Stomach (tissue), 9 donors: ENCODE results near the gene SLC41A2. TPM values are rescaled to one million over a fixed set of nuclear protein-coding genes. Genes with fewer than 3 reads are reported as not detected.

Experiments used
- DNase-seq, 2 donors: peaks; one replicate each; pipeline versions ENCODE4 v3.0.0 to v3.0.0-alpha.2; 2013 to 2019
- H3K27ac ChIP-seq, 5 donors: fragments of 200-600 bp in 4 of 5; sonication (generic) in 4 of 5; one replicate each; pipeline ENCODE4 v1.5.1; 2013 to 2019; ENCODE audit warnings: mild to moderate bottlenecking in 1 of 5, moderate library complexity in 1 of 5
- H3K27me3 ChIP-seq, 3 donors: fragments of 200-600 bp; sonication (generic); one replicate each; pipeline ENCODE4 v1.5.1; 2017 to 2019; ENCODE audit warnings: mixed run types in 1 of 3
- H3K36me3 ChIP-seq, 4 donors: fragments of 200-600 bp; sonication (generic); 1 replicate in 3 of 4; 2 replicates in 1 of 4; pipeline ENCODE4 v1.5.1; 2016 to 2019
- H3K4me1 ChIP-seq, 4 donors: fragments of 200-600 bp; sonication (generic); one replicate each; pipeline ENCODE4 v1.5.1; 2016 to 2019
- H3K4me3 ChIP-seq, 4 donors: fragments of 200-600 bp; sonication (generic) in 3 of 4; one replicate each; pipeline ENCODE4 v1.5.1; 2016 to 2019; ENCODE audit warnings: mild to moderate bottlenecking in 1 of 4
- H3K9me3 ChIP-seq, 4 donors: fragments of 200-600 bp; sonication (generic); one replicate each; pipeline ENCODE4 v1.5.1; 2016 to 2019
- CTCF ChIP-seq, 7 experiments: fragments of 450-650 bp in 4 of 7; fragments of 200-600 bp in 3 of 7; sonication (generic) in 3 of 7; IDR thresholded peaks; one replicate each; pipeline ENCODE4 v1.5.1; 2016 to 2019; ENCODE audit warnings: antibody characterized with exemption in 7 of 7, control low read depth in 2 of 7, mild to moderate bottlenecking in 1 of 7
- EP300 ChIP-seq: sonication (generic); formaldehyde crosslinking; IDR thresholded peaks from one replicate; pipeline ENCODE4 v1.6.1; 2017; ENCODE audit warnings: antibody characterized with exemption
- POLR2A ChIP-seq, 4 donors: fragments of 450-650 bp; IDR thresholded peaks; one replicate each; pipeline ENCODE4 v1.6.1; 2016; ENCODE audit warnings: antibody characterized with exemption in 4 of 4, control low read depth in 2 of 4, mild to moderate bottlenecking in 1 of 4, moderate library complexity in 1 of 4
- POLR2AphosphoS5 ChIP-seq, 3 donors: sonication (generic); formaldehyde crosslinking; IDR thresholded peaks; one replicate each; pipeline ENCODE4 v1.6.1; 2016; ENCODE audit warnings: antibody characterized with exemption in 3 of 3
- WGBS, 5 donors: extraction: QIAGEN DNeasy Blood & Tissue Kit in 3 of 5; methylation state at CpG; one replicate each; pipeline versions ENCODE4 v1.1.5 to v1.1.7; 2013 to 2018; 5-methylcytosine and 5-hydroxymethylcytosine counted together
- intact Hi-C: fragments of 100-400 bp; cut with DNase I; formaldehyde crosslinking; loops from one replicate; pipeline ENCODE4 v1.15.1; 2023; ENCODE audit warnings: low total_unique reads
- polyA plus RNA-seq, 3 donors: library from polyadenylated mRNA; stranded (reverse); fragments of 200-250 nt; gene quantifications; one replicate each; pipeline ENCODE4 v1.2.3, GENCODE V29; 2013
- total RNA-seq, 5 donors: library from RNA; depleted of rRNA; stranded (reverse); fragments of >200 nt; gene quantifications; one replicate each; pipeline versions ENCODE4 v1.1.0 to v1.2.3, GENCODE V29; 2014 to 2016
- donor health status: healthy with polysubstance abuse.
- donor health status: Bipolar disorder and iron deficiency.
- donor health status: healthy.

Gene SLC41A2
- total and polyA plus RNA-seq, 8 donors = 5.4 to 208 (median 68.9) TPM

GRCh38 chr12:104928036-104928745 lies 29.9 kb downstream of the SLC41A2 start:
- intact Hi-C loops = no loop called here
- no peak for DNase-seq
- Histone ChIP-seq H3K27ac (no peak overlapping the region), H3K4me1 (peaks cover 0 to 27% (median 12%) of the 10 kb centered on the region in 4 donors), H3K36me3 (peaks cover 0 to 7% (median 5%) of the 10 kb centered on the region in 4 donors), H3K27me3 (no peaks in the 10 kb centered on the region), H3K4me3 (no peak overlapping the region), H3K9me3 (no peaks in the 10 kb centered on the region)
- 87 to 95% (median 93%) methylated on average over 7 of the region's 7 CpGs for WGBS, 5 donors
- TF ChIP-seq CTCF (IDR thresholded peaks at IDR 0.05) = no peak
- TF ChIP-seq POLR2A (IDR thresholded peaks at IDR 0.05) = no peak
- no peak for TF ChIP-seq EP300
- no peak for TF ChIP-seq POLR2AphosphoS5 (IDR thresholded peaks at IDR 0.05)

GRCh38 chr12:104925501-104925900 lies 32.6 kb downstream of the SLC41A2 start:
- Histone ChIP-seq H3K9me3 (peaks cover 0 to 13% (median 0%) of the 10 kb centered on the region in 4 donors), H3K4me1 (peaks cover 0 to 20% (median 8%) of the 10 kb centered on the region in 4 donors), H3K4me3 (no peak overlapping the region), H3K36me3 (peaks cover 0 to 19% (median 10%) of the 10 kb centered on the region in 4 donors), H3K27me3 (no peaks in the 10 kb centered on the region), H3K27ac (no peak overlapping the region)
- 85 to 92% (median 87%) methylated on average over 7 of the region's 7 CpGs for WGBS, 5 donors
- TF ChIP-seq EP300 = no peak
- TF ChIP-seq POLR2A (IDR thresholded peaks at IDR 0.05) = no peak
- no peak for TF ChIP-seq POLR2AphosphoS5 (IDR thresholded peaks at IDR 0.05)
- no peak for TF ChIP-seq CTCF (IDR thresholded peaks at IDR 0.05)
- intact Hi-C loops = no loop called here
- no peak for DNase-seq

GRCh38 chr12:104921340-104921739 lies 36.8 kb downstream of the SLC41A2 start:
- H3K27me3 ChIP-seq = no peaks in the 10 kb centered on the region
- H3K4me1 ChIP-seq = peaks cover 0 to 20% (median 5%) of the 10 kb centered on the region in 4 donors
- TF ChIP-seq POLR2A (IDR thresholded peaks at IDR 0.05) = no peak
- no peak for TF ChIP-seq POLR2AphosphoS5 (IDR thresholded peaks at IDR 0.05)
- no peak for TF ChIP-seq CTCF (IDR thresholded peaks at IDR 0.05)
- no peak for TF ChIP-seq EP300
- intact Hi-C loops = no loop called here
- H3K4me3 ChIP-seq = no peak overlapping the region
- DNase-seq = no peak
- H3K27ac ChIP-seq = no peak overlapping the region
- peaks cover 0 to 12% (median 4%) of the 10 kb centered on the region in 4 donors for H3K36me3 ChIP-seq
- H3K9me3 ChIP-seq = peaks cover 0 to 15% (median 0%) of the 10 kb centered on the region in 4 donors

- Histone ChIP-seq H3K27me3 (no peaks in the 10 kb centered on the region), H3K9me3 (no peaks in the 10 kb centered on the region), H3K4me3 (no peak overlapping the region), H3K27ac (no peak overlapping the region), H3K4me1 (peaks cover 0 to 14% (median 0%) of the 10 kb centered on the region in 4 donors), H3K36me3 (peaks cover 0 to 15% (median 6%) of the 10 kb centered on the region in 4 donors)
- intact Hi-C loops = no loop called here
- no peak for DNase-seq
- 85 to 92% (median 89%) methylated on average over 4 of the region's 4 CpGs for whole genome bisulfite sequencing, 5 donors
- no peak for TF ChIP-seq EP300
- no peak for TF ChIP-seq POLR2A (IDR thresholded peaks at IDR 0.05)
Measured at GRCh38 chr12:104911942-104912341, 46.1 kb downstream of the SLC41A2 start.
